Superior temporal gyrus (tissue), 1 donor: ENCODE results near the gene PHF13.
"Not testable (repeated sequence)": the region's sequence is repeated elsewhere in the genome, so short reads cannot be mapped to it uniquely, and the experiment has no call there.

Source experiments
- DNase-seq: peaks from one replicate; pipeline ENCODE4 v3.0.0-alpha.2; 2016; ENCODE audit errors: extremely low spot score

PHF13 gene

DNA sequence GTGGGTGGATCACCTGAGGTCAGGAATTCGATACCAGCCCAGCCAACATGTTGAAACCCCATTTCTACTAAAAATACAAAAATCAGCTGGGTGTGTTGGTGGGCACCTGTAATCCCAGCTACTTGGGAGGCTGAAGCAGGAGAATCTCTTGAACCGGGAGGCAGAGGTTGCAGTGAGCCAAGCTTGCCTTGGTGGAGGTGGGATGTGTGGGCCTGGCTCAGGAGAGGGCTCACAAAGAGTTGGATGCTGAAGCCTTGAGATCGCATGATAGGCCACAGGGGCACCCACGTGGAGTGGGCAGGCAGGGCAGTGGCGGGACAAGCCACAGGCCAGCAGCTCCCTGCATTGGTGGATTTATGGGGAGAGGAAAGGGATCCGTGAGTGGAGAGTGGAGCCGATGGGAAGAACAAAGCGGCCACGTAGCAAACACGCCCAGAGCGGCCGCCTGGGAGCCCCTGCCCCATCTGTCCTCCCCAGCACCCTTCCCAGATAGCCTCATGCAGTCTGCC is 15.5 kb downstream of the PHF13 start:
- no peak for DNase-seq

DNA sequence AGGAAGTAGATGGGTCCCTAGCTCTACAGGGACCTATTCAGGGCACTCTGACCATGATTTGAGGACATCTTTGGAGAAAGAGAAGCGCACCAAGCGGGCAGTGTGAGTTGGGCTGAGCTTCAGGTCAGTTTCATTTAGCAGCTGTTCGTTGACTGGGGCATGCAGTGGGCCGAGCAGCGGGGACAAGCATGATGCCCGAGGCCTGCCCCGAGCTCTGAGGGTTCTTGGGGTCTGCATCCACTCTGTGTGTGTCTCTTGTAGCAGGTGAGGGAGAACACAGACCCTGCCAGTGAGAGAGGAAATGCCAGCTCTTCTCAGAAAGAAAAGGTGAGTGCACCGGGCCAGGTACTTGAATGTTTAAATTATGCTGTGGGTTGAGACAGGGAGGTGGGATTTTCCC is 16.5 kb downstream of the PHF13 start:
- DNase-seq = no peak

DNA sequence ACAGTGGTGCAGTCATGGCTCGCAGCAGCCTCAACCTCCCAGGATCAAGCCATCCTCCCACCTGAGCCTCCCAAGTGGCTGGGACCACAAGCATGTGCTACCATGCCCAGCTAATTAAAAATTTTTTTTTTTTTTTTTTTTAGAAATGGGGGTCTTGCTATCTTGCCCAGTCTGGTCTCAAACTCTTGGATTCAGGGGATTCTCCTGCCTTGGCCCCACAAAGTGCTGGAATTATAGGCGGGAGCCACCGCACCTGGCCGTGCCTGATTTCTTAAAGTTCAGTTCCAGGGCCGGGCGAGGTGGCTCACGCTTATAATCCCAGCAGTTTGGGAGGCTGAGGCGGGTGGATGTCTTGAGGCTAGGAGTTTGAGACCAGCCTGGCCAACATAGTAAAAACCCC is 17.5 kb downstream of the PHF13 start:
- DNase-seq = no peak

DNA sequence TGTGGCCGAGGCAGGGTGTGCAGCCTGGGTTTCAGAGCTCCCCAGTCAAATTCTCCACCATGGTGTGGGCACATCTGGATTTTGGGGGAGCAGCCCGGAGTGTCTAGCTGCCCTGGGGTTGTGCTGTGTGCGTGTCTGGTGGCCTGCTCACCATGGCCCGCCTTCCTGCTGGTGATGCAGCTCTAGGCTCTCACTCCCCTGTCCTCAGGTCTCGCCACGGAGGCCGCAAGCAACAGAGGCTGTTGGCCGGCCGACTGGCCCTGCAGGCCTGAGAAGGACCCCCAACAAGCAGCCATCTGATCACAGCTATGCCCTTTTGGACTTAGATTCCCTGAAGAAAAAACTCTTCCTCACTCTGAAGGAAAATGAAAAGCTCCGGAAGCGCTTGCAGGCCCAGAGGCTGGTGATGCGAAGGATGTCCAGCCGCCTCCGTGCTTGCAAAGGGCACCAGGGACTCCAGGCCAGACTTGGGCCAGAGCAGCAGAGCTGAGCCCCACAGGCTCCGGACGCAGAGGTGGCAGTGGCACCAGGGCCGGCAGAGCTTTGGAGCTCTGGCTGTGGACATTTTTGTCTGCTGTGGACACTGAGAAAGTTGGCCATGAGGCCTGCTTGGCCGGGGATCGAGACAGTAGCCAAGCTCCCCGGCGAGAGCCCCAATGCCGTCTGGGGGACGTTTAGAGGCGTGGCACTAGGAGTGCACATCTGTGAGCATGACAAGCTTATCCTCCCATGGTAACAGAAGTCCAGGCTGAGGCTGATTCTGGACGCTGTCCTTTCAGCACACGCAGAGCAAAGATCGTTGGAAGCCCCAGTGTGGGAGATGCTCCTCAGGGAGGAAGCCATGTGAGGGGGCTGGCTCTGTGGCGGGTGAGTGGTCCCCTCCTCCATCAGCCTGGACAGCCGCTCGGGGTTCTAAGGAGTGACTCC is 19.3 kb downstream of the PHF13 start:
- no peak for DNase-seq

DNA sequence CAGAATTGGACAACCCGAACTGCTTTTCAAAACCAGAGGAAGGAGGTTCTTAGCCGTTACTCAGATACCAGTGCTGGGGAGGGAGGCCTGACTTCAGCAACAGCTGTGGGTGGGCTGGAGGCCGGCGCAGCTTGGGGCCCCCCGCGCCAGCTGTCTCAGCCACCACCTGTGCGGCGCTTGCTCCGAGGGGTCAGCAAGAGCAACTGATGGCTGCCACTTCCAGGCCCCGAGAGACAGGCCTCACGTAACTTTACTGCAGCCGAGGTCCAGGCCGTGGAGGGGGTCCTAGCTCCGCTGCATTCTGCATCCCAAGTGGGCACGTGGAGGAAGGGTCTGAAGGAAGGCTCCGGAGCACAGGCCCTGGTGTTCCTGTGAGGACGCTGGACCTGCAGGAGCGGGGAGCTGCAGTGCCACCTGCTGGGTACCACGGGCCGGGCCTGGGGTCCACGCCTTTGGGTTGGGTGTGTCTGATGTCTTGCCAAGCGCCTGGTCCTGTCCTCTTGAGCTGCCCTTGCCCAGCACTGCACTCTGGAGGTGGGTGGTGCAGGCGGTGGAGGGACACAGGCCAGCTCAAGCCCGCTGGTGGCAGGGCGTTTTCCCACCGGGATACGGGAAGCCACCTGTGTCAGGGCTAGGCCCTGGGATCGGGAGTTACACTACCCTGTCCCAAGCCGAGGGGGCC is 21.0 kb downstream of the PHF13 start:
- DNase-seq = no peak

DNA sequence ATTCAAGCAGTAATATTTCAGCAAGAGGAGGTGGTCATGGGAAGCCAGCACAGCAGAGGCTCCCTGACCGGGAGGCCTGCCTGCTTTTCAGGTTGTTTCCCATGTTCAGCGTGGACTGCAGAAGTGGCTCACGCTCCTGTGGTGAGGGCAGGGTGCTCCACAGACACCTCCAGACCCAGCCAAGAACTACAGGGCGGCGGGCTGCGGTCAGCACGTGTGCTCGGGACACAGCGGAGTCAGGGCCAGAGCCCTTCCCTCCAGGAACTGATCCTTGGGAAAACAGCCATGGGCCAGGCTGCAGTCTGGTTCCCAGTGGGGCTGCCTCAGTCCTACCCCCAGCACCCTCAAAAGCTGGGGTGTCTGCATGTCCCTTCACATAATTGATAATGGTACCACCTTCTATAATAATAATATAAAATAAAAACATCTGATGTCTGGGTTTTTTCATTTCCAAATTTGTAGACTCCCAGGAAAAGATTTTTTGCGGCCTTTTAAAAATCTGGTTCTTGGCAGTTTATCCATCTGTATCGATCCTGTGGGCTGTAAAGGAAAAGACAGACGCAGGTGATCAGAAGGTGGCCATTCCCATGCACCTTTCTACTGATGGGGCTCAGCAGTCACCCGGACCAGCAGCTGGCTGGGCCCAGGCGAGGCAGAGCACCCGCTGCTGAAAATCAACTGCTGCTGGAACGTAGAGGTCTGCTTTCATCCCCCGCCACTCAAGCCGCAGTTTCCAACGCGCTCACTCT is 21.8 kb downstream of the PHF13 start:
- no peak for DNase-seq

DNA sequence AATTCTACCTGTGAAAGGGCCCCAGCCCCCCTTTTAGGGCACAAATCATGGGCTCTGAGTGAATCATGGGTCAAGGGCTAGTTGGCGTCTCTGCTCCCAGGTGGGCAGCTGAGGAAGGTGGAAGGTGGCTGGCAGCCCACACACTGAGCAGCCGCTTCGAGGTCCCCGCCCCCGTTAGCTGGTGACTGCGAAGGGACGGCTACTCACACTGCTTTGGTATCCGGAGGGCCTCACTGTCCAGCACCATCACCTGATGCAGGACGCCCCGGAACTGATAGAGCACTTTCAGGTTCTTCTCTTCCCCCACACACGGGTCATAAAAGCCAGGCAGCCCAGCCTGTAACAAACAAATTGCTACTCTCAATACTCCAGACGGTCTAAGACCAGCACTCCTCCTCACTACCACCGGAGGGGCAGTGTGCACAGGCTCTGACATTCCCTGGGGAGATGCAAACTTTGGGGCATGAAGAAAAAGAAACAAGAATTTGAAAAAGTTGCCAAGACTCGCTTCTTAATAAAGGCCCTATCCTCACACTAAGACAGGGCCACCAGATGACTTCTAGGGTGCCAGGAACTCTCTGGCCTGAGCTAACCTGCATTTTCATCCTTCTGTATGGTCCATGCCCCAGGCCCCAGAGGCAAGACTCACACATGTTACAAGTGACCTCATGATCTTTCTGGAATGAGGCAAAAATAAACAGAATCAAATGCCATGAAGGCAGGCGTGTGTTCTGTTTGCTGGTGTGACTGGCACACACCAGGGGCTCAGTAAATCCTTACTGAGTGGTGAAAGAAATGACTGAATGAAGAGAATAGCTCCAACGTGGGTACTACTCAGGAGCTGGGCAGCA is 22.6 kb downstream of the PHF13 start:
- no peak for DNase-seq

DNA sequence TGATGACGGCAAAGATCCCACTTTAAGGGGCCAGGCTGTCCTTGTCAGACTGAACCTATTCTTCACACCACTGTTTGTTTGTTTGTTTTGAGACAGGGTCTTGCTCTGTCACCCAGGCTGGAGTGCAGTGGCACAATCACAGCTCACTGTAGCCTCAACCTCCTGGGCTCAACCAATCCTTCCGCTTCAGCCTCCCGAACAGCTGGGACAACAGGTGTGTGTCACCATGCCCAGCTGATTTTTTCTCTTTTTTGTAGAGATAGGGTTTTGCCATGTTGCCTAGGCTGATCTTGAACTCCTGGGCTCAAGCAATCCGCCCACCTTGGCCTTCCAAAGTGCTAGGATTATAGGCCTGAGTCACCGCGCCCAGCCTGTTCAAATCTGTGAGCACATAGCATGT is 23.2 kb downstream of the PHF13 start:
- not testable (repeated sequence) for DNase-seq

DNA sequence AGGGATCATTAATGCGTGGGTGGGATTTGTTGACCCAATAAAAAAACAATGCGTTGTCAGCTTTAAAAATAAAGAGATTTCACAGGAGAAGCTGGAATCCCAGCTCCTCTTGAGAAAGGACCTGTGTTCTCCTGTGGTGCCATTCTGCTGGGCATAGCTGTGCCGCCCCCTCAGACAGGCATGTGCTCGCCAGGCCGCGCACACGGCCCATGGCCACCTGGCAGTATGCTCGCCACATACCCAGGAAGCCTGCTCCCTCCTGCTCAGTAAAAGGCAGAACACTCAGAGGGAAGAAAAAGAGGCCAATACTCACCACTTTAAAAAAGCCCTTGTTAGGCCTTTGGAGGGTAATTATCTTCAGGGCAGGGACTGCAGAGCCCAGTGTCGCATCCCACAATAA is 24.2 kb downstream of the PHF13 start:
- no peak for DNase-seq

DNA sequence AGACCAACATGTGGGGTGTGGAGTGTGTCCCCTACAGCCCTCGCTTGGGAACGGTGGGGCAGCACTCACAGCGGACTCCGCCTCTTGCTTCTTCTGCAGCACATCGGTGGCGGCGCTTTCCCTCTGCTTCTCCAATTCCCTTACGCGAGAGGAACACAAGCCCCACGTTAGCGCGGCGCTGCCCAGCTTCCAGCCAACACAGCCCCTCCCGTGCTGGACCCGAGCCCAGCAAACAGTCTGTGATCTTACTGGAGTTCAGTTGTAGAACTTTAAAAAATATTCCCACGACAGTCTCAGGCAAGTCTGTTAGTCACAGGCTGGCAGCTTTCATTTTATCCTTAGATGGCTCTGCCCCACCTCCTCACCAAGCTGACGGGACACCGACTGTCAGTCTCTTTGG is 24.7 kb downstream of the PHF13 start:
- DNase-seq = peak; percentile 60

DNA sequence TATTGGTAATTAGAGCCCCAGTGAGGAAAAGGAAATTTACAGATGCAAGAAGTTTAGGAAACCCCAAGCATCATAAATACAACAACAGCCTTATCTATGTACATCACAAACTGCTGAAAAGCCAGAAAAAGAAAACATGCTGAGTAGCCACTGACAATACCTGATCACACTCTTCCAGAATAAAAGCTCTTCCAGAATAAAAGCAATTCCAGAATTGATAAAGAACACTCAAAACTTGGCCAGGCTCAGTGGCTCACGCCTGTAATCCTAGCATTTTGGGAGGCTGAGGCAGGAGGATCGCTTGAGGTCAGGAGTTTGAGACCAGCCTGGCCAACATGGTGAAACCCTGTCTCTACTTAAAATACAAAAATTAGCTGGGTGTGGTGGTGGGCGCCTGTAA is 27.3 kb downstream of the PHF13 start:
- DNase-seq = not testable (repeated sequence)

DNA sequence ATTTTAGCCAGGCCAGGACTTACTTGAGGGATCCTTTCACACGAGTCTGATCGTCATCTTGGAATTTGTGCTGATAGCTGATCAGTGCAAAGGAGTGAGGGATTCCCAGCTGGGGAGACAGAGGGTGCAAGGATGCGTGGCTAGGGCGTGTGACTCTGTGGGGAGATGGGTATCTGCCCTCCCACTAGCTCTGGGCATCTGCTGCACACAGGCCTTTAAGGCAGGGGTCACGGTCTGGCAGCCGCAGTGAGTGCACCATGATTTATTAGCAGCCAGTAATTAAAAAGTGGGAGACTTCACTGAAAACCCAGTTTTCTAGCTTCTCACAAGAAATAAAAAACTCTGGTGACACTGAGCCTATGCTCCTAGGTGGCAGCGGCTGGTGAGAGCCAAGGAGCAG is 31.5 kb downstream of the PHF13 start:
- DNase-seq = no peak

DNA sequence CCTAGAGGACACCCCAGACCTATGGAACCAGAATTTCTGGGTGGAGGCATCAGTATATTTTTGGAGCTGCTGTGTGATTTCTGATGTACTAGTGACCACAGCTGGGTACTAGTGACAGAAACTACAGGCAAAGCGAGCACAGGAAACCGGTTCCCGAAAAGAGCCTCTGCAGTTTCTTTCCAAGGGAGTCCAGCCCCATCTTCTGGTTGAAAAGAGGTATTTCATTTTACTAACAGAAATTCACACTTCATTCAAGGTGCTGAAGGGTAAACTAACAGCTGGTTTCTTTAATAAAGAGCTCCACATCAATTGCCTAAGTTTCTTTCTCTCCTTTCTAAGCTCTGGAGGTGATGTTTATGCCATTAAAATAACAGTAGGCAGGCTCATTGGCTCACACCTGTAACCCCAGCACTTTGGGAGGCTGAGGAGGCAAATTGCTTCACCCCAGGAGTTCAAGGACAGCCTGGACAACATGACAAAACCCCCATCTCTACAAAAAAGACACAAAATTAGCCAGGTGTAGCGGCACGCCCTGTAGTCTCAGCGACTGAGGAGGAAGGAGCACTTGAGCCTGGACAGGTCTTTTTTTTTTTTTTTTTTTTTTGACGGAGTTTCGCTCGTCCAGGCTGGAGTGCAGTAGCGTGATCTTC is 33.1 kb downstream of the PHF13 start:
- DNase-seq = peak; percentile 75

DNA sequence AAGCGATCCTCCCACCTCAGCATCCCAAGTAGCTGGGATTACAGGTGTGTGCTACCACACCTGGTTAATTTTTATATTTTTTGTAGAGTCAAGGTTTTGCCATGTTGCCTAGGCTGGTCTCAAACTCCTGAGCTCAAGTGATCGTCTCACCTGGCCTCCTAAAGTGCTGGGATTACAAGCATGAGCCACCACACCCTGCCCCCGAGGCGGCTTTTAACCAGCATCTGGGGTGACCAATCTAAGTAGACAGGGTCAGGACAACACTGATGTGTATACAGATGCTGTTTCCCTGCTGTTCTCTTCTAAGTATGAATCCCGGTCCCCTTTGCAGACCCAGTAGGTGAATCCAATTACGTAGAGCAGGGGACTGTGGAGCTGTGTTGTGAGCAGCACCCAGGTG is 35.0 kb downstream of the PHF13 start:
- no peak for DNase-seq

DNA sequence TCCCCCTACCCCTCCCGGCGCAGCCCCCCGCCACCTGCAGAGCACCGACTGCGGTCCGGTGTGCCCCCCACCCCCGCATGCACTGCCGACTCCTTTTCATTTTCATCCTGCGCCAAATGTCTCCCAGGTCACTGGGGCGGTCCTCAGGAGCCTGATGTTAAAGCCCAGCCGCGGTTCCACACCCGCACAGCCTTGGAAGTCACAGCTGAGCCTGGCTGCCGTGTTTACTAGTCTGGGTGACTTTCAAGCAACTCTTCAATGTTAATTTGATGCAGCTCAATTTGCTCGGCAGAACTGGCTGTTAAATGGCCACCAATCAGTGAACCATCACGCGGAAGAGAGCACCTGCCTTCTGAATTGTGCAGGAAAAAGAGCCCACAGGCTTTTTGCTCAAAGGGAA is 38.4 kb downstream of the PHF13 start:
- no peak for DNase-seq

DNA sequence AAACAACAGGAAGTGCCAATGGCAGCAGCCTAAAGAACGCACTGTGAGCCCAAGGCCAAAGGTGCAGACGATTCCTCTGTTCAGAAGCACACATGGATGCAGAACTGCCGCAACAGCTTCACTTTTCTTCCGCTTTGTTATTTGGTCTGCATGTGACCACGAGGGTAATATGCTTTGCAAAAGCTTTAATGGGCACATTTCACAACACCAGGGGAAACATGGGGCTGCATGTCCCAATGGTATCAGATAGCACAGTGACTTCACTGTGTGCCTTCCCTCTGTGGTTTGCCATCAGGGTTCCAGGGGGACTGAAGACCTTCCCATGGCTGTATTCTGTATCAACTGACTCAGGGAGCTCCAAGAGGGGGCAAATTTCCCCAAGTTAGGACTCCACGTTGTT is 39.5 kb downstream of the PHF13 start:
- DNase-seq = no peak

DNA sequence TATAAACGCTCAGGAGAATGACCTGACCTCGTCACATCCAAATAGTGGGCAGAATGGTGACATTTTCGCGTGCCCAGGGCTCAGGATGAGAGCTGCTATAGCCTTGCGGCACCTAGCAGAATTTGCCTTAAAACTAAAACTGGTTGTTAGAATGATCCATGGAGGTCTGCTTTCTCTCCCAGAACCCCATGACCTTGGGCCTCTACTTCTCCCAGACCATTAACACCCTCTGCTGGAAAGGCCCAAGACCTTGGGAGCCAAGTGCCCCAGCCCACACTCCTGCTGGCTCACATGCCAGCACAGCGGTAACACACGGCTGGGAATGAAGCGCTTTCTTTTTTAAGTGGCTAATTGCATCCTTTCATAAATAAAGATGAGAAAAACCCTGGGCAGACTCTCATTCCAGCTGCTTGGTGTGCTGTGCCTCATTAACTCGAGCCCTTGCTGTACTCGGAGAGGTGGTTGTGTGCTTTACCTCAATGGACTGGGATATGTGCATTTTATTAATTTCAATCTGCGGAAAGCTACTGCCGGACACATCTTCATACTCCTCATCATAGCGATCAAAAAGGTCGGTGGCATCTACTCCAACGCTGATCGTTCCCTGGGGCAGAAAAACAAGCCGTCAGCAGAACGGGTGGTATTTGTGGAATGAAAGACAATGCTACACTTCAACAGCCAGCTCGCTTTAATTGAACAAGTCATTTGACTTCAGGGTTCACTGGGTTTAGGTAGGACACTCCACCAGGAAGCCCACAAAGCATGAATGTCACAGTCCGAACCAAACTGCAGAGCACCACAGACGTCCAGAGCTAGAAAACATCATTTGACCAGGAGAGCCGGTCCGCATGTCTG is 40.1 kb downstream of the PHF13 start:
- no peak for DNase-seq

DNA sequence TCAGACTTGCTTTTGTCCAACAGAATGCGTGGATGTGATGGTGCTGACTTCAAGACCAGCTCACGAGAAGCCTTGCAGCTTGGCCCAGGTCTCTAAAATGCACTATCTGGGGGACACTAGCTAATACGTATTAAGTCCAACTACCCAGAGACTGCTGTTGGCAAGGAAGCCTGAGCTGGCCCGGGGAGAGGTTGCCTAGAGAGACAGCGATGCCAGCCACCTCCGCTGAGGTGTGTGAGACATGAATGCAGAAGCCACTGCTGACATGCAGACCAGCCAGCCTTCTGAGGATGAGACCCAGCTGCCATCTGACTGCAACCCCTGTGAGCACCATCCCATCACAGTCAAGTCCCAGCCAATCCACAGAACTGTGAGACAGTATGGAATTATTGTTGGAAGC is 43.6 kb downstream of the PHF13 start:
- DNase-seq = no peak

DNA sequence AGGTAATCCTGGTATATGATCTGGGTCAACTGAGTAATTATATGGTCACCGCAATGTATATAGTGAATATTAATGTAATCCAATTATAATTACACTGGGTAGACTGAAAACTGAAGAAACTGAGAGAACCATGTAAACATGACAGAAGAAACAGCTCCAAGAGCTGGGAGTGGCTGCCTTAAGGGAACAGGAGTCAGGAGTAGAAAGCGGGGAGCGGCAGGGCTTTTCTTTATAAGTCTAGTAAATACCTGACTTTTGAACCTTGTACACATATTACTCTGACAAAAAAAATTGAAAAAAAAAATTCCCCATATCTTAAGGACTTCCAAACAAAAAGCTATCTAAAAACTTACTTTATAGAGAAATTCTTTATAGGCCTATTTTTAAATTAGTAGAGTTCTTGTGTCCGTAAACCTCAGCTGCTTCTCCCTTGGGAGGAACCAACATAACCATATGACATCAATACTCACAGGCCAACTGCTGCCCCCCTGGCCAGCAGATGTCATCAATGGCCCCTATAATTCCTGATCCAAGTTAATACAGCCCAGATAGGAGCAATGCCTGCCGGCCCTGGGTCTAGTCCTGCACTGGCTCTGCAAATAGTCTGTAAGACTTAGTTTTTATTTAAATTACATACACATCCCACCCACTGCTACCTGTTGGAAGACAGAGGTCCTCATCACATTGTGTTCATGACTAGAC is 45.0 kb downstream of the PHF13 start:
- DNase-seq = no peak
